Activated CD4-positive, alpha-beta T cell treated with anti-CD3 and anti-CD28 coated beads, Interleukin-2, amount 50 U/mL, for 24 hours (primary cell): Measurements from ENCODE around the gene ZNF593OS.

Experiments used
- DNase-seq, 2 donors: peaks; one replicate each; pipeline ENCODE4 v3.0.0-alpha.2; 2020; ENCODE audit warnings: low read depth in 1 of 2, low spot score in 1 of 2

Gene ZNF593OS

DNA sequence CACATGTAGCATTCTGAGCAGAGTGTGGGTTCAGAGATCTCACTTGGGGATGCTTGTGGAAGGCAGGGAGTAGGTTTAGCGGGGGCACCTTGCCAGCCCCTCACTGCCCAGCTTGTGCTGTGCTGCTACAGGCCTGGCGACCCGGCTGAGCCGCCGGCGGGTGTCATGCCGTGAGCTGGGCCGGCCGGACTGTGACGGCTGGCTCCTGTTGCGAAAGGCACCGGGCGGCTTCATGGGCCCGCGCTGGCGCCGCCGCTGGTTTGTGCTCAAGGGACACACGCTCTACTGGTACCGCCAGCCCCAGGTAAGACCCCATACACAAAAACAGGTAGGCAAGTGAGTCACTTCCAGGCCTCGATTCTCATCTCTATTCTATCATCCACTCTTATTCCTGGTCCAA lies 13.3 kb upstream of the ZNF593OS start:
- no peak for DNase-seq

DNA sequence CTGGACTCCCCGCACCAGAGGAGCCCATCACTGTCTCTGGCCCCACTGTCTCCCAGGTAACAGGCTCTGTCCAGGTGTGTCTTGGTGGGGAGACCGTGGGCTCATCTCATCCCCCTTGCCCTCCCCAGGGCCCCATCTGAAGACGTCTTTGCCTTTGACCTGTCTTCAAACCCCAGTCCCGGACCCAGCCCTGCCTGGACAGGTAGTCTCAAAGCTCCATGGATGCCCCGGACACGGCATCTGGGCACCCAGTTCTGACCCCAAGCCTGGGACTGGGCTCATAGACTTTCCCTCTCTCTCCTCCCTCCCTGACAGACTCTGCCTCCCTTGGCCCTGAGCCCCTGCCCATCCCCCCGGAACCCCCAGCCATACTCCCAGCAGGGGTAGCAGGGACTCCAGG lies 12.5 kb upstream of the ZNF593OS start:
- no peak for DNase-seq

DNA sequence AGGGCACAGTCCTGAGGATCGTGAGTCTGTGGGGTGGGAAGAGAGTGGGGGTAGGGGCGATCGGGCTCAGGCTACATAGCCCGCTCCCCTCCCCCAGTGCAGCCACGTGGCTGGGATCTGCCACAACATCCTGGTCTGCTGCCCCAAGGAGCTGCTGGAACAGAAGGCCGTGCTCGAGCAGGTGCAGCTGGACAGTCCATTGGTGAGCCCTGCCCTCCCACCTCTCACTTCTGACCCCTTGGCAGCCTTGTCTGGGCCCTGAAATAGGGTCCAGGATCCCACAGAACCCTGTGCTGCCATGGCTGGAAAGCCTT lies 10.7 kb upstream of the ZNF593OS start:
- no peak for DNase-seq

DNA sequence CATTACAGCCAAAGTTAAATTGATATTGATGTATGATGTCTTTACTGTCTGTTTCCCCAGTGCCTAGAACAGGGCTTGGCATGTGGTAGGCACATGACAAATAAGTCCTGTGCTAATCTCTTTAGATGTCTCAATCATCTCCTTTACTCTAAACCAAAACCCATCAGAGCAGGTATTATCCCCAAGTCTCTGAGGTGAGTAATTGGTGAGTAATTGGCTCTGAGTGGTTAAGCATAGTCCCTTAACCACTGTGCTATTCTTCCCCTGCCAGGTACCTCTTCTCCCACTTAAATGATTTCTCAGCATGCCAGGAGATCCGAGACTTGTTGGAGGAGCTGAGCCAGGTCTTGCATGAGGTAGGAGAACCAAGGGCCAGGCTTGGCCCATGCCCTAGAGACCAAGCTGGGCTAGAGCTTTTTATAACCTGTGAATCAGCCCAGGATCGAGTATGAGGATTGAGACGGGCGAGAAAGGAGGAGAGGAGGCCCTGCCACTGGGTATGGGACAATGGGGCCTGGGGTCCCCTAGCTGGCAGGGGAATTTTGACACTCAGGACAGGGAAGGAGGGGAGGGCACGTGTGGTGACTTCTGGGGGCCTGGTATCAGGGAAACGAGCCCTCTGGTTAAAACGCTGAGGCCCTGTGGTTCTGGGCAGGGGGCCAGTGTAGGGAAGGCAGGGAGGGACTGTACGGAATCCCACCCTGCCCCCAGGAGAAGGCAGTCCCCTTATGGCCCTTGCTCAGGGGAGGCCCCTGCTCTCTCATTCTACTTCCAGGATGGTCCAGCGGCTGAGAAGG lies 10.2 kb upstream of the ZNF593OS start:
- DNase-seq = no peak

DNA sequence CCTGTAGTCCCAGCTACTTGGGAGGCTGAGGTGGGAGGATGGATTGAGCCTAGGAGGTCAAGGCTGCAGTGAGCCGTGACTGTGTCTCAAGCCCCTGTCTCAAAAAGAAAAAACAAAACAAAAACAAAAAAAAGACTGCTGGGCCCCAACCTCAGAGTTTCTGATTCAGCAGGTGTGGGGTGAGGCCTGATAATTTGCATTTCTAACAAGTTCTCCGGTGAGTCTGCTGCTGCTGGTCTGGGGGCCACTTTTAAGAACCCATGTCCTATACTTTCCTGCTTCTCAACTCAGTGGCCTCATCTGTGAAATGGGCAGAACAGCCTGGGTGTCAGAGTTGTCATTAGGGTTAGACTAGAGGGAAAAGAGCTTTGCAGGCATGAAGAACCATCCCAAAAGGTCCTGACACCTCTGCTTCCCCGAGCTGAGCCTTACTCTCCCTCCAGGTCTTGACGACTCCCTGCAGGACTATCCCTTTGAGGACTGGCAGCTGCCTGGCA lies 8.4 kb upstream of the ZNF593OS start:
- no peak for DNase-seq

DNA sequence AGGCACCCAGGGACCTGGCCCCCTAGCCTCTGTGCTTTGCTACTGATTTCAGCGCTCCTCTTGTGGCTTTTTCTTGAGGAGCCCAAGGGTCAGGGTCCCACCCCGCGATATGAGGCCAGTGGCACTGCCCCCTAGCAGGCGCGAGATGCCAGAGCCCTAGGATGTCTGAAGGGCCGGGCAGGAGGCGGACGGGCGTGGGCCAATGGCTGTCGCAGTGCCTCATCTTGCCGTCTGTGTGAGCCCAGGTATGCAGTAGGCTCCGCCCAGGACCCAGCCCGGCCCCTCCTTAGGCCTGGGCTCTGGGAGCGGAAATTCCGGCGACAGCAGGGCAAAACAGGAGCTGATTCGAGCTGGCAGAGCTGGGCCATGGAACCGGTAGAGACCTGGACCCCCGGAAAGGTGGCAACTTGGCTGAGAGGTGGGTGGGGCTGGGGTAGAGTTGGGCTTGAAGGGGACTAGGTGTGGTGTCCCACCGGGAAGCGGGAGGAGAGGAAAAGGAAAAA lies 5.6 kb upstream of the ZNF593OS start, which contains the start of gene CNKSR1:
CNKSR1 (plus strand) TSS at position 310 of the 503 bp plus-strand sequence; CDS start at position 367, 57 bp downstream.
- DNase-seq = no peak

DNA sequence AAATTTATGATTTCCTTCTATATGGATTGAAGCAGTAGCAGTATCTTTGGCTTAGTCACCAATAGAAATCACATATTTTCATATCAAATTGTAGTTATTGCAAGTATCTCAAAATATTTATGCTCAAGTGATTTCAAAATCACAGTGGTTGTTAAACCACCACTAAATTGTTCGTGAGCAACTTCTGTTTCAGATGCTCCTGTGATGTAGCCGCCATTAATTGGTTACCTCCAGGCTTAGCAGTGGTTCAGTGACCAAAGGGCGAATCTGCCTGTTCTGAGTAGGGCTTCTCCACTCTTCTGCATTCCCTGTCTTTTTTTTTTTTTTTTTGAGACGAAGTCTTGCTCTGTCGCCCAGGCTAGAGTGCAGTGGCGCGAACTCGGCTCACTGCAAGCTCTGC lies 3.7 kb upstream of the ZNF593OS start:
- no peak for DNase-seq

DNA sequence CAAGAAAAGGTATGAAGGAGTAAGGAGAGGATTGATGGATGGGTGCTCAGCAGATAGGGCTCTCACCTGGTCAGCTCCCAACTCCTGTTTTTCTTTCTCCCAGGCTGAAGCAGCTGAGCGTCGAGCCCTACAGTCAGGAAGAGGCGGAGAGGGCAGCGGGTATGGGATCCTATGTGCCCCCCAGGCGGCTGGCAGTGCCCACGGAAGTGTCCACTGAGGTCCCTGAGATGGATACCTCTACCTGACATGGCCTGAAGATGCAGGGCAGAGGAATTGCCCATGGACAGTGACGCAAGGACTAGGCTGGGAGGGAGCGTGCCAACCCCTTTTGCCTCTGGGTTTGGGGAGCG lies 1.2 kb downstream of the ZNF593OS start:
- DNase-seq = no peak

DNA sequence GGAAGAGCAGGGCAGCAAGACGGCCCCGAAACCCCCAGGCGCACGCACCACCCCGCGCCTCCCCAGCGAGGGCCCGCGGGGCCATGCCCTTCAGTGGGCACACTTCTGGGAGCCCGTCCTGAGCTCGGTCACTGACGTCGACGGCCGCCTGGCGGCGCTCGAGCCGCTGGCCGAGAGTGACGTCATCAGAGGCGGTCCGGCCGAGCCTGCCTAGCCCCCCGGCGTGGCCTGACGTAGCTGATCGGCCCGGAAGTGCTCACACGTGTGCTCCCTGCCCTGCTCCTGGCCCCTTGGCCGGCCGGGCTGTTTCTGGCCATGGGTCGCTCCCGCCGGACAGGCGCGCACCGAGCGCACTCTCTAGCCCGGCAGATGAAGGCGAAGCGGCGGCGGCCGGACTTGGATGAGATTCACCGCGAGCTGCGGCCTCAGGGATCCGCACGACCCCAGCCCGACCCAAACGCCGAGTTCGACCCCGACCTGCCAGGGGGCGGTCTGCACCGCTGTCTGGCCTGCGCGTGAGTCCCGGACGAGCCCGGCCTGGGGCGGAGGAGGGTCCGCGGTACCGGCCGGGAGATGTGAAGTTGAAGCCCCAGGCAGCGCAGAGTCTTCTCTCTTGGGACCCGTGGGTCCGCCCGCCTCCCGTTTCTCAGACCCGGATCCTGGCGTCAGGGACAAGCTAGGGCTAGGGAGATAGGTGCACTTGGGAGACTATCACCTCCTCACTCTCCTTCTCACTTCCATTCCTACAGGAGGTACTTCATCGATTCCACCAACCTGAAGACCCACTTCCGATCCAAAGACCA lies 1.8 kb downstream of the ZNF593OS start, which contains the start of gene ZNF593:
ZNF593 (plus strand) TSS at position 240 of the 803 bp plus-strand sequence; CDS start at position 316, 76 bp downstream.
- peak; percentile 78 to 84 for DNase-seq

DNA sequence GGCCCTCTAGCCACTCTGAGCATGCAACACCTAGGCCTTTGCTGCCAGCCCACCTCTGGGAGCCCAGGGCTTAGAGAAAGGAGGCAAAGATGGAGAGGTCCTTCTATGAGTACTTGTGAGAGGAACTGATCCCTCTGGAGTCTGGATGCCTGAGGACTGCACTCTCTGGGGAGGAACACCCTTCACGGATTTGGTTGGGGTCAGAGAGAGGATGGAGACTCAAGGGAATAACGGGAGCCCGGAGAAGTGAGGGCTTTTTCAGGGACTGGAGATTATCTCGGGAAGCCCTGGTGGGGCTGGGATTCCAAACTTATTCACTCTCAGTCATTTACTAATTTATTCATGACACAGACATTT lies 2.5 kb downstream of the ZNF593OS start:
- DNase-seq = no peak

DNA sequence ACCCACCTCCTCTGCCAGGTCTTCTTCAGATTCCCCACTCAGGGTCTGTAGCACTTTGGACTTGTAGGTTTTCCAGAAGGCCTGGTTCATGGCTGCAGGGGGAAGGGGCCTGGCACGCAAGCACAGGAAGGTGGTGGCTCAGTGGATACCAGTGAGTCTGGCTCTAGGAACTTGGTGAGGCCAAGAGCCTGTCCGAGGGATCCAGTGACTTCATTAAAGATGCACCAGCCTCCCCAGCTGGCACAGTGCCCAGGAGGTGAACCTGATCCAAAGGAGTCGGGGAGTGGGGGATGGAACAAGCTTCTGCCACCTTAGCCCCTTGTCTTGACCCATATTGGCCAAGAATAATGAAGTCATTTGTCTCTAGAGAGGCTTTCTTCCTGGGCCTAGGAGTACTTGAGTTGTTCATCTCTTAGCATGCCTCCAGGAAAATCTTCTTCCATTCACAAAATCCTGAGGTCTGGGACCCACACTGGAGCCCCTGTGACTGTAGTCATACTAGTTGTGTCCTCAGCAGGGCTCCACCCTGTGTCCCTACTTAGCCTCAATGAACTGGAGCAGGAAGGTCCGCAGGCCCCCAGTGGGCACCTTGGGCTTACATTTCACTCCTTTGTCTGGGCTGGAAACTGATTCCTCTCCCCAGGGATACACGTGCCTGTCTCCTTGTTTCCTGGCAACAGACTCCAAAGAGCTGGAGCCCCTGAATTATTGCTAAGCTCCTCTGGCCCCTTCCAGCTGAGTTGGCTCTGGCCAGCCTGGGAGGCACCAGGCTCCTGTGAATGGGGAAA lies 3.0 kb downstream of the ZNF593OS start, which contains the start of gene C1orf232:
C1orf232 (minus strand) TSS at position 554 of the 788 bp plus-strand sequence; CDS start at position 90, 464 bp downstream.
- no peak for DNase-seq

DNA sequence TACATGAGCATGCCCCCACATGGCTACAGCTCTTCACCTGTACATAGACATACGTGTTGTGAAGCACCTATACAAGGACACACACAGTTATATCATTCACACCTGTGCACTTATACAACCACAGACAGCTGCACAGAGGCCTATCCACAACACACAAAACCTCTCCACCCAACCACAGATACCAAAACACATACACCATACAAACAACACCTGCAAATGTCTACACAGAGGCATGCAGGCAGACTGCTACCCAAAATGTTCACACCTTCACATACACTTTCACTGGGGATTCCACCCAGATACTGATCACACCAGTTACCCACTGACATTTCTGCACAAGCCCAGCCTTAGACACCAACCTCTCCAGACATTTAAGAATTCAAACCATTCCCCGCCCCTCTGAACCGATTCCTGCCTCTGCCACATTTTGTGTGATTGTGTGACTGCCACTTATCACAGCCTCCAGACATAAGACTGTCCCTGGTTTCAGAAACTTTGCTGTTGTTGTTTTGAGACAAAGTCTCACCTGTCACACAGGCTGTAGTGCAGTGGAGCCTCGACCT lies 4.8 kb downstream of the ZNF593OS start:
- DNase-seq = no peak

DNA sequence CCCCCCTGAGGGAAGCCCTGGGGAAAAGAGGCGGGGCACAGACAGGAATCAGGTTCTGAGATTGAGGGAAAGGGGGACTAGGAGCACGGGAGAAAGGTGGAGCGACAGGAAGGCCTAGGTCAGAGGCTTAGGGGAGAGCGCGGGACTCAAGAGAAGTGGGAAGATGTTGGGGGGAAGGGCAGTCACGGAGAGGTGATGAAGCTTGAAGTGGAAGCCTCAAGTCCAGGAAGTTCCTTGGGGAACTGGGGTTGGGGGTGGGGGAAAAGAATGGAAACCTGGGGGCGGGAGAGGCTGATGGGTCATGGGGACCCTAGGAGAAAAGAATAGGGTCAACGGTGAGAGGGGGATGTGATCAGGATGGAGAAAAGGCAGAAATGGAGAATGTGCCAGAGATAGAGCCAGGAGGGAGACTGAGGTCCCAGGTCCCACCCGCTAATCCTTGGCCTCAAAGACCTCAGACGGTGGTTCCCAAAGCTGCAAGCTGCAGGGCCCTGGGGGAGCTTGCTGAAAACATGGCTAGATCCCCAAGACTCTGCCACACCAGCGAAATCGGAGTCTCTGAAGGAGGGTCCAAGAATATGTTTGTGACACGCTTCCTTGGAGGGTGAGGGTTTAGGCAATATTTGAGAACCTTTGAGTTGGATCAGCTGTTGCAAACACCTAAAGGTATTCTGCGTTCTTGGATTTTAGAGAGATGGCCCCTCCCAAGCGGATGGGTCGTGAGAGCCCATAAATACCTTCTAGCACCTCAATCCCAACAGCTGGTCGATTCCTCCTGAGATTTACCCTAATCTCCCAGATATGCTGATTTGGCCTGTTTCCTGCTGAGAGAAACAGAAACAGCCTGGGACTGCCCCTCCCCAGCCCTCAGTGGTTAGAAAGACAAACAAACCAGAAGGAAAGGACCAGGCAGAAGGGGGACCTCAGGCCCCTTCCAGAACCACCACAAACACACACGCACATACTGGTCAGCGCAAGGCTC lies 6.5 kb downstream of the ZNF593OS start:
- DNase-seq = no peak

DNA sequence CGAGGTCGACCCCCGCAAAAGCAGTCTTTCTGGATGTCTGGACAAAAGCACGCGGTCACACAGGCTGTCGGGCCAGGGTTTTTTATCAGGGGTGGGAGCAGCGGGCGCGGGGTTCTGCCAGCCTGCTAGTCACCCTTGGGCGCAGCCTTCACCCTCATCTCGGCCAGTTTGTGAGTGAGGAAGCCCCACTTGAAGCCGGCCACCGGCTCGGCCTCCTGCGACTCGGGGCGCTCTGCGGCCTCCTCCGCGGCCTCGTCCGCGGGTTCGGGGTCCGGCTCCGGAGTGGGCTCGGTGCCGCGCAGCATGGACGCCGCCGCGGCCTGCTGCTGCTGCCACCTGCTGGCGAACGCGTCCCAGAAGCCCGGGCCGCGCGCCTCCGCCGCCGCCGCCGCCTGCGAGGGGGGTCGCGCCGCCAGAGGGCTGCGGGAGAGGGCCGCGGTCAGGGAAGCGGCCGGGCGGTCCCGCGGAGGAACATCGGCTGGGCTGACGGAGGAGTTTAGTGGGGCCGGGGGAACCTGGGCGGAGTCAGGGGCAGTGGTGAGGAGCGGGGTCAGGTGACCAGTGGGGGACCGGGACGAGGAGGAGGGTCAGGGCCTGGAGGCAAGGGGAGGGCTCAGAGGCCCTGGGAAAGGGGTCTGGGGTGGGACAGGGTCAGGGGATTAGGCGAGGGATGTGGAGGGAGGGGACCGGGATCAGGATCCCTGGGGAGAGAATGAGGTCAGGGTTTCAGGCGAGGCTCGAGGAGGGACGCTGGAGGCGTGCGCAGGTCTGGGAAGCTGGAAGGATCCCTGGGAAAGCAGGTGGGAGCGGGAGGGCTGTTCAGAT lies 7.4 kb downstream of the ZNF593OS start:
- peak in 1 of 2 donors; percentile 37 for DNase-seq

DNA sequence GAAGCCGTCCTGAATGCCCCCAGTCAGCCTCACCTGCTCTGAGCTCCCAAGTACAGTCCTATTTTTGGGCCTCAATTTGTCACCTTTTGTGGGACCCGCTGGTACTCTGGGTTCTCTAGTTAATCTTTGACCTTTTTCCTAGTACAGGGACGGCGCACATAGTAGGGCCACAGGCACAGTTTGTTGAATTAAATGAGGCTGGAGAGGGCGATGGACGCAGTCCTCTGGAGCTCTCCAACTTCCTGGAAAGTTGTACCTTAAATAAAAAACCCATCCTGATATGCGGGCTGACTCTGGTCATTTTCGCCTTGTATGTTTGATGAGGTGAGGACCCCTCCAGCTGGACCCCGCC lies 8.0 kb downstream of the ZNF593OS start:
- DNase-seq = no peak

DNA sequence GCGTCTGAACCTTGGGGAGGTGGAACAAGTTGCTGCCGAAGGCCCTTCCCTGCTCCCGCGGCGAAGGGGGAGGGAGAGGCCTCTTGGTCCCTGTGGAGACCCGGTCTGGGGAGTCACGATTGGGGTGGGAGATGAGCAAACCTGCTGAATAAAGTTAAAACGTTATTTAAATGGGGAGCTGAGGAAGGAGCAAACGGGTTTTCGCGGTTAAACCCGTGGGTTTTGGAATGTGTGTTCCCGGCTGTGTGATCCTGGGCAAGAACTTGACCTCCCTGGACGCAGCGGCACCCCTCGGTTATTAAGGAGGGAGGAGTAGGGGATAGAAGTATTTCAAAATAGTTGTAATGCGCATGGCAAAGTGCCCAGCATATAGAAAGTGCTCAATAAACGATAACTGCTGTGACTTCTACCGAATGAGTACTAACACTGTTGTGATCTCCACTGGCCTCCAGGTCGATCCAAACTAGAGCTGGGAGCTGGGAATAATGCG lies 9.4 kb downstream of the ZNF593OS start:
- DNase-seq = no peak

DNA sequence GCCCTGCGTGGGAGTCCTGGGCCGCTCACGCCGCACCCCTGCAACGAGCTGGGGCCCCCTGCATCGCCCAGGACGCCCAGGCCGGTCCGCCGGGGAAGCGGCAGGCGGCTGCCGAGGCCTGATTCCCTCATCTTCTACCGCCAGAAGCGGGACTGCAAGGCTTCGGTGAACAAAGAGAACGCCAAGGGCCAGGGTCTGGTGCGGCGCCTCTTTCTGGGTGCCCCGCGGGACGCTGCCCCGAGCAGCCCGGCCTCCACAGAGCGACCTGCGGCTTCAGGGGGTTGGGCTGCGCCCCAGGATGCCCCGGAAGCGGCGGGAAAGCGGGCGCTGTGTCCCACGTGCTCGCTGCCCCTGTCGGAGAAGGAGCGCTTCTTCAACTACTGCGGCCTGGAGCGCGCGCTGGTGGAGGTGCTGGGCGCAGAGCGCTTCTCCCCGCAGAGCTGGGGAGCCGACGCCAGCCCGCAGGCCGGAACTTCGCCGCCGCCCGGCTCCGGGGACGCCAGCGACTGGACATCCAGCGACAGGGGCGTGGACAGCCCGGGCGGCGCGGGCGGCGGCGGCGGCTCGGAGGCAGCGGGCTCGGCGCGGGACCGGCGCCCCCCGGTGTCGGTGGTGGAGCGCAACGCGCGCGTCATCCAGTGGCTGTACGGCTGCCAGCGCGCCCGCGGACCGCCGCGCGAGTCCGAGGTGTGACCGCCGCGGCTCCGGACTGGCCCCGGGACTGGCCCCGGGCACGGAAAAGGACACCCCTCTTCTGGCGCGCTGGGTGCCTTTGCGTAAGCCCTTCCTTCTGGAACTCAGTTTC lies 10.0 kb downstream of the ZNF593OS start:
- peak in 1 of 2 donors; percentile 22 for DNase-seq
